Adipocyte (in vitro differentiated cells): ENCODE data around the gene MORC1.

Source experiments
- DNase-seq: peaks from one replicate; pipeline ENCODE4 v3.0.0-alpha.2; 2015; ENCODE audit warnings: low read depth
- H3K27me3 ChIP-seq: replicated peaks from 2 replicates; pipeline ENCODE4 v1.7.0; 2013; ENCODE audit warnings: mild to moderate bottlenecking, low read length, moderate library complexity; ENCODE audit not compliant: control insufficient read depth, insufficient read depth
- H3K36me3 ChIP-seq: 2 replicates; pipeline ENCODE4 v1.7.0; 2013; ENCODE audit warnings: low read length, mild to moderate bottlenecking, moderate library complexity; ENCODE audit not compliant: control insufficient read depth, insufficient read depth, severe bottlenecking
- H3K4me1 ChIP-seq: 2 replicates; pipeline ENCODE4 v1.7.0; 2013; ENCODE audit warnings: mild to moderate bottlenecking, low read length, moderate library complexity; ENCODE audit not compliant: control insufficient read depth, insufficient read depth
- H3K4me3 ChIP-seq: 2 replicates; pipeline ENCODE4 v1.7.0; 2013; ENCODE audit warnings: mild to moderate bottlenecking, low read length, moderate library complexity
- H3K9ac ChIP-seq: 2 replicates; pipeline ENCODE4 v1.7.0; 2013; ENCODE audit warnings: mild to moderate bottlenecking, low read length, moderate library complexity
- H3K9me3 ChIP-seq: 2 replicates; pipeline ENCODE4 v1.7.0; 2013; ENCODE audit warnings: mild to moderate bottlenecking, low read length, moderate library complexity; ENCODE audit not compliant: control insufficient read depth

Gene MORC1

GRCh38 chr3:108936924-108937689 lies 180.8 kb downstream of the MORC1 start:
- Histone ChIP-seq H3K4me3 (no peak overlapping the region), H3K9me3 (no peaks in the 10 kb centered on the region), H3K4me1 (no peaks in the 10 kb centered on the region), H3K36me3 (no peaks in the 10 kb centered on the region), H3K27me3 (no peaks in the 10 kb centered on the region), H3K9ac (no peak overlapping the region)
- no peak for DNase-seq

DNA sequence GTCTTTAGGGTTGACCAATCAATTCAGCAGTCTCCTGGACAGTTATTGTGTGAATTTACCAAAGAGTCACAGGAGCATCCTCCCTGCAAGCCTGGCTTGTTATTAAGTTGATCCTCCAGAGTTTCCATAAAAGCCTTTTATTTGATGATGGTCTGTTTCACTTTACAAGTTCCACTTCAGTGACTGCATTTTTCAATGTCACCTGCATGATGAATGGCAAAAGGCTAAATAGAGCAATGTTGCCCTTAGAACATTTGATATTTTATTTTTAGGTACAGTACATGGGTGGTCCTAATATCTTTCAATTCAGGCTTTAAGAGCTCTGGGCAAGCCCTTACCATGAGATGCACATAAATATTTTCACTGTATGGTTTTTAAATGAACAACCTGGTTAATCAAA lies 186.9 kb downstream of the MORC1 start:
- DNase-seq, result no peak
- Histone ChIP-seq H3K4me1 (no peaks in the 10 kb centered on the region), H3K9me3 (peaks cover 6% of the 10 kb centered on the region)

GRCh38 chr3:108918866-108919265 lies 199.1 kb downstream of the MORC1 start:
- H3K9ac ChIP-seq, result no peak overlapping the region

More for the DNA sequence above, 186.9 kb downstream of the MORC1 start:
- Histone ChIP-seq H3K27me3 (no peaks in the 10 kb centered on the region), H3K4me3 (no peak overlapping the region), H3K9ac (no peak overlapping the region), H3K36me3 (no peaks in the 10 kb centered on the region)

DNA sequence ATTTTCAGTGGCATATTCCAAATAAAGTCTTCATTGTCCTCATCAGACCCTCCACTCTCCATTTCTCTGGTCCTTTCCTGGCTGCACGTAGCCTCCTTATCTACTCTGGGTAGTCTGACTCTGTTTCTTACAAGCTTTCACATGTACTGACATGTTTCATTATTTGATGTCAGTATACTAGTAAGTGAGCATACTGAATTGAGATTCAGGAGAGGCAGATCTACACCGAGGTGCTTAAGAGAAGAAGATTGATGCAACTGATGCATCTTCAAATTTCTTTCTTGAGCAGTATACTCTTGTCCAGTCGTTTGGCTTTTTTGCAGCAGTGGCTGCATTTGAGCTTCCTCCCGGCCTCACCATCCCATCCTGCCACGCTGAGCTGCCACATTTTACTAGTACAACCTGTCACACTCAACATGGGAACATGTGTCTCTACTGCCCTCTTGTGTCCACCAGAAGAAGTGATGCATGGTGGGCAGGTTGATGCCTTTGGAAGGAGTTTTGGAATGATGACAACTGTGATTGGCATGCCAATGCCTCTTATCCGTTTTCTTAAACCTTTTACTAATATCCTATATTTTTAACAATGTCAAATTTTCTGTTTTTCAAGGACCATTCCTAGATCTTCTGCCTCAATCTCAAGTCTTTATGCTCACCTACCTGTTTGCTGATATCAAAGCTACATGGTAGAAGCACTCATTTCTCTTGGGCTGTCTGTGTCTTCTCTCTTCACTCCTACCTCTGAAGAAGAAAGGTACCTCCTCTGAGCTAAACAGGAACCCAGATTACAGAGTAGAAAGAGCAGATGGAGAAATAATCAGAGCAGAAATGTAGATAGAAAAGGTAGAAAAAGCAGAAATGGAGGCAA lies 202.9 kb downstream of the MORC1 start:
- no peaks in the 10 kb centered on the region for H3K9me3 ChIP-seq
- H3K4me3 ChIP-seq, result no peak overlapping the region
- no peaks in the 10 kb centered on the region for H3K4me1 ChIP-seq
- H3K9ac ChIP-seq, result no peak overlapping the region
- H3K27me3 ChIP-seq, result no peaks in the 10 kb centered on the region
- DNase-seq, result peak; percentile 75
- no peaks in the 10 kb centered on the region for H3K36me3 ChIP-seq

More at GRCh38 chr3:108918866-108919265, 199.1 kb downstream of the MORC1 start:
- Histone ChIP-seq H3K36me3 (no peaks in the 10 kb centered on the region), H3K4me3 (no peak overlapping the region), H3K4me1 (no peaks in the 10 kb centered on the region), H3K9me3 (peaks cover 5% of the 10 kb centered on the region), H3K27me3 (no peaks in the 10 kb centered on the region)
- DNase-seq, result no peak

- Histone ChIP-seq H3K9me3 (no peaks in the 10 kb centered on the region), H3K9ac (no peak overlapping the region), H3K4me1 (peaks cover 5% of the 10 kb centered on the region), H3K4me3 (no peak overlapping the region), H3K27me3 (peaks cover 2% of the 10 kb centered on the region), H3K36me3 (no peaks in the 10 kb centered on the region)
- no peak for DNase-seq
These were observed 208.1 kb downstream of the MORC1 start for GRCh38 chr3:108909799-108910198.
